Endothelial cell of umbilical vein (primary cell): ENCODE data around the gene KIF26A. TPM values are rescaled to one million over a fixed set of nuclear protein-coding genes. Genes with fewer than 3 reads are reported as not detected.

Experiments
- BruUV-seq: library from RNA; stranded (reverse); fragments of 400-500 nt; replicated peaks from 2 replicates; lab custom pipeline; 2021; lab: Mats Ljungman, UMichigan
- CTCF ChIA-PET: fragments of 300-600, 350-600 bp; sonication (Branson Sonifier 250); formaldehyde crosslinking; loops from one replicate; lab custom pipeline; 2021; ENCODE audit warnings: antibody characterized with exemption, inconsistent platforms; lab: Charles Lee
- POLR2A ChIA-PET: fragments of 300-600, 350-600 bp; sonication (Branson Sonifier 250); formaldehyde crosslinking; loops from one replicate; lab custom pipeline; 2021; ENCODE audit warnings: antibody characterized with exemption, inconsistent platforms; lab: Charles Lee
- DNase-seq: peaks from one replicate; pipeline ENCODE4 v3.0.0-alpha.2; 2011; ENCODE audit warnings: low read depth, low spot score
- FAIRE-seq: peaks from 2 replicates; lab custom pipeline; 2011; peaks lifted over from hg19 to GRCh38; lab: Jason Lieb, UNC
- H2AFZ ChIP-seq: 2 replicates; pipeline ENCODE4 v1.6.0; 2012; ENCODE audit warnings: low read depth, low read length, control low read depth, inconsistent platforms
- H3K27ac ChIP-seq: 2 replicates; pipeline ENCODE4 v1.5.1; 2011; ENCODE audit warnings: low read depth, mild to moderate bottlenecking, control low read depth, low read length, moderate library complexity; ENCODE audit not compliant: insufficient read depth
- H3K27me3 ChIP-seq, 2 experiments: 2 replicates each; pipeline versions ENCODE4 v1.6.0 to v1.6.1; 2011; ENCODE audit warnings: low read length in 2 of 2, mixed read lengths in 1 of 2; ENCODE audit not compliant: control insufficient read depth in 2 of 2, insufficient read depth in 2 of 2
- H3K36me3 ChIP-seq, 2 experiments: 2 replicates in 1 of 2; 3 replicates in 1 of 2; pipeline ENCODE4 v1.5.1; 2011; ENCODE audit warnings: low read length in 2 of 2, mild to moderate bottlenecking in 1 of 2, moderate library complexity in 1 of 2; ENCODE audit not compliant: control insufficient read depth in 2 of 2, insufficient read depth in 2 of 2; ENCODE audit errors: extremely low read depth in 1 of 2
- H3K4me1 ChIP-seq: 3 replicates; pipeline ENCODE4 v1.5.1; 2011; ENCODE audit warnings: mild to moderate bottlenecking, low read length; ENCODE audit not compliant: control insufficient read depth, insufficient read depth; ENCODE audit errors: extremely low read depth
- H3K4me2 ChIP-seq: 2 replicates; pipeline ENCODE4 v1.6.1; 2011; ENCODE audit warnings: low read length, control low read depth, mixed read lengths; ENCODE audit not compliant: insufficient read depth
- H3K4me3 ChIP-seq, 3 experiments: fragments of 200-600 bp in 1 of 3; sonication (generic), shearing (Covaris generic) in 1 of 3; replicated peaks in 1 of 3; 2 replicates each; pipeline ENCODE4 v1.5.1; 2011 to 2016; ENCODE audit warnings: control low read depth in 3 of 3, low read length in 3 of 3, mild to moderate bottlenecking in 2 of 3, inconsistent platforms in 1 of 3, low read depth in 1 of 3, moderate library complexity in 1 of 3; ENCODE audit not compliant: insufficient read depth in 1 of 3
- H3K79me2 ChIP-seq: 2 replicates; pipeline ENCODE4 v1.6.0; 2012; ENCODE audit warnings: low read length, inconsistent platforms; ENCODE audit not compliant: control insufficient read depth, insufficient read depth
- H3K9ac ChIP-seq: replicated peaks from 2 replicates; pipeline ENCODE3; 2011; ENCODE audit warnings: low read length, control low read depth; ENCODE audit not compliant: insufficient read depth; ENCODE audit errors: extremely low read depth
- H3K9me1 ChIP-seq: replicated peaks from 3 replicates; pipeline ENCODE4 v1.6.0; 2011; ENCODE audit warnings: mild to moderate bottlenecking, low read length; ENCODE audit not compliant: control insufficient read depth, insufficient read depth; ENCODE audit errors: extremely low read depth
- H3K9me3 ChIP-seq: replicated peaks from 2 replicates; pipeline ENCODE4 v1.5.1; 2012; ENCODE audit warnings: low read length, inconsistent platforms; ENCODE audit not compliant: control insufficient read depth, insufficient read depth
- H4K20me1 ChIP-seq: replicated peaks from 2 replicates; pipeline ENCODE3; 2011; ENCODE audit warnings: mild to moderate bottlenecking, low read length; ENCODE audit not compliant: control insufficient read depth, insufficient read depth; ENCODE audit errors: extremely low read depth
- CTCF ChIP-seq, 2 donors: IDR thresholded peaks; 1 replicate in 1 of 2; 2 replicates in 1 of 2; pipeline ENCODE4 v1.5.1; 2011; ENCODE audit warnings: low read length in 2 of 2, mild to moderate bottlenecking in 2 of 2, moderate library complexity in 2 of 2, control low read depth in 1 of 2, inconsistent platforms in 1 of 2, low read depth in 1 of 2; ENCODE audit not compliant: insufficient read depth in 1 of 2; ENCODE audit errors: extremely low read depth in 1 of 2
- FOS ChIP-seq: IDR thresholded peaks from 2 replicates; pipeline ENCODE4 v1.6.1; 2011; ENCODE audit warnings: mild to moderate bottlenecking, low read length, moderate library complexity, borderline replicate concordance; ENCODE audit not compliant: insufficient read depth
- GATA2 ChIP-seq: IDR thresholded peaks from 2 replicates; pipeline ENCODE4 v1.7.0; 2011; ENCODE audit warnings: low read depth, mild to moderate bottlenecking, moderate library complexity, mixed read lengths, low read length; ENCODE audit not compliant: insufficient read length, insufficient read depth
- JUN ChIP-seq: IDR thresholded peaks from 2 replicates; pipeline ENCODE4 v1.6.1; 2011; ENCODE audit warnings: borderline replicate concordance, low read depth; ENCODE audit not compliant: insufficient read length, insufficient read depth
- MAX ChIP-seq: IDR thresholded peaks from 2 replicates; pipeline ENCODE4 v1.6.1; 2011; ENCODE audit not compliant: insufficient read depth, insufficient read length
- MYC ChIP-seq: IDR thresholded peaks from one replicate; pipeline ENCODE4 v1.6.1; 2011; ENCODE audit warnings: mild to moderate bottlenecking, low read depth, low read length
- POLR2A ChIP-seq: IDR thresholded peaks from 2 replicates; pipeline ENCODE4 v1.6.1; 2012; ENCODE audit warnings: low read depth, mild to moderate bottlenecking, control low read depth, low read length
- POLR2AphosphoS5 ChIP-seq: IDR thresholded peaks from 2 replicates; pipeline ENCODE4 v1.6.1; 2012; ENCODE audit warnings: low read depth, mild to moderate bottlenecking, control low read depth, low read length, moderate library complexity; ENCODE audit not compliant: insufficient read depth
- dilution Hi-C: fragments of 300-500 bp; cut with MboI; formaldehyde crosslinking; loops from one replicate; pipeline ENCODE4 v1.15.0; 2019; ENCODE audit warnings: low sequenced_read_pairs; ENCODE audit not compliant: extremely low pct_ligation_motif_present
- intact Hi-C: fragments of 100-400 bp; cut with micrococcal nuclease; formaldehyde crosslinking; loops from one replicate; pipeline ENCODE4 v1.10.0; 2022
- polyA plus RNA-seq, 4 experiments: library from polyadenylated mRNA; depleted of rRNA in 3 of 4; stranded (reverse) in 3 of 4; unstranded in 1 of 4; fragments of >200 nt; gene quantifications; 2 replicates each; pipeline versions ENCODE4 v1.2.1 to v1.2.3, GENCODE V29; 2011 to 2012; ENCODE audit warnings: missing spikeins in 1 of 4
- total RNA-seq: library from RNA; stranded (reverse); gene quantifications from 2 replicates; pipeline ENCODE4 v1.2.3, GENCODE V29; 2021

The KIF26A gene
- total and polyA plus RNA-seq, 2 donors (not counting 3 experiments of a cell fraction or from before 2014, with no cell fraction given): 3.6 to 10.7 TPM

- no peaks in the 10 kb centered on the region for H3K9me1 ChIP-seq
- H3K4me2 ChIP-seq: no peak overlapping the region
- H3K4me1 ChIP-seq: no peaks in the 10 kb centered on the region
- H2AFZ ChIP-seq: no peak overlapping the region
- no peak overlapping the region for H3K27ac ChIP-seq
- H3K36me3 ChIP-seq: no peaks in the 10 kb centered on the region
- H4K20me1 ChIP-seq: no peaks in the 10 kb centered on the region
- no peak for FAIRE-seq
- H3K9me3 ChIP-seq: no peaks in the 10 kb centered on the region
- BruUV-seq: no TSS peak
- H3K9ac ChIP-seq: no peak overlapping the region
- TF ChIP-seq MYC (no peak), CTCF (IDR thresholded peaks at IDR 0.05; ENCODE audit: extremely low read depth in 1 of 2, insufficient read depth in 1 of 2, low read depth in 1 of 2, low read length in 2 of 2) (no peak), GATA2 (no peak)
- ChIA-PET POLR2A (no interaction called here), CTCF (interaction anchor here (0.6 to 4.5 kb wide), 11 partner anchors 10 to 545 kb away, joined by 3 to 64 read pairs (median 5); partner anchors contain the start of gene C14orf180)
- H3K79me2 ChIP-seq: no peaks in the 10 kb centered on the region
- H3K27me3 ChIP-seq: no peaks in the 10 kb centered on the region
- intact Hi-C loops (no loop called here), dilution Hi-C loops (no loop called here)
- no peak overlapping the region for H3K4me3 ChIP-seq
- DNase-seq: no peak
Observed at GRCh38 chr14:104095426-104096310, 42.7 kb upstream of the KIF26A start.

- dilution Hi-C loops: no loop called here
- Histone ChIP-seq H3K4me1 (no peaks in the 10 kb centered on the region), H3K36me3 (no peaks in the 10 kb centered on the region), H2AFZ (no peak overlapping the region), H3K27ac (no peak overlapping the region), H3K9me3 (no peaks in the 10 kb centered on the region), H3K4me2 (no peak overlapping the region), H3K9me1 (no peaks in the 10 kb centered on the region), H4K20me1 (no peaks in the 10 kb centered on the region), H3K27me3 (no peaks in the 10 kb centered on the region), H3K79me2 (no peaks in the 10 kb centered on the region), H3K9ac (no peak overlapping the region), H3K4me3 (no peak overlapping the region)
- intact Hi-C loops: no loop called here
- ChIA-PET CTCF (interaction anchor here (1.3 to 4.5 kb wide), 5 partner anchors 9 to 544 kb away, joined by 4 to 64 read pairs (median 7); no protein-coding TSS in a partner anchor), POLR2A (no interaction called here)
- BruUV-seq: no TSS peak
- DNase-seq: no peak
- TF ChIP-seq GATA2 (no peak), FOS (no peak), CTCF (IDR thresholded peaks at IDR 0.05; ENCODE audit: extremely low read depth in 1 of 2, insufficient read depth in 1 of 2, low read depth in 1 of 2, low read length in 2 of 2) (no peak), JUN (no peak), MAX (no peak), MYC (no peak), POLR2AphosphoS5 (no peak), POLR2A (no peak)
- FAIRE-seq: no peak
Observed at GRCh38 chr14:104096318-104096717, 42.1 kb upstream of the KIF26A start.
